Upper lobe of left lung (tissue), 6 donors: ENCODE data around the gene DRC7. TPM values are rescaled to one million over a fixed set of nuclear protein-coding genes. Genes with fewer than 3 reads are reported as not detected.

Source experiments
- ATAC-seq, 2 donors: fragments of 200-7000 bp; cut with Tn5 transposase; one replicate each; pipeline ENCODE4 v1.9.1; 2022; ENCODE audit warnings: mild to moderate bottlenecking in 2 of 2, moderate library complexity in 2 of 2; ENCODE audit not compliant: low FRiP score in 2 of 2
- DNase-seq, 2 donors: peaks; one replicate each; pipeline ENCODE4 v3.0.0-alpha.2; 2019 to 2020
- H3K27ac ChIP-seq, 4 donors: fragments of 200-600 bp; sonication (generic); one replicate each; pipeline ENCODE4 v1.5.1; 2016 to 2019
- H3K27me3 ChIP-seq, 4 donors: fragments of 200-600 bp; sonication (generic); one replicate each; pipeline ENCODE4 v1.5.1; 2017 to 2019
- H3K36me3 ChIP-seq, 4 donors: fragments of 200-600 bp; sonication (generic); one replicate each; pipeline ENCODE4 v1.5.1; 2016 to 2019
- H3K4me1 ChIP-seq, 4 donors: fragments of 200-600 bp; sonication (generic); one replicate each; pipeline ENCODE4 v1.5.1; 2018 to 2019
- H3K4me3 ChIP-seq, 4 donors: fragments of 200-600 bp; sonication (generic); one replicate each; pipeline ENCODE4 v1.5.1; 2017 to 2019; ENCODE audit warnings: mild to moderate bottlenecking in 2 of 4, moderate library complexity in 1 of 4
- H3K9me3 ChIP-seq, 4 donors: fragments of 200-600 bp; sonication (generic); one replicate each; pipeline ENCODE4 v1.5.1; 2018 to 2019
- CTCF ChIP-seq, 6 experiments: fragments of 450-650 bp in 4 of 6; fragments of 200-600 bp in 2 of 6; sonication (generic) in 2 of 6; IDR thresholded peaks; one replicate each; pipeline ENCODE4 v1.5.1; 2016 to 2019; ENCODE audit warnings: antibody characterized with exemption in 6 of 6
- EP300 ChIP-seq, 4 donors: sonication (generic); formaldehyde crosslinking; IDR thresholded peaks; one replicate each; pipeline ENCODE4 v1.5.1; 2017; ENCODE audit warnings: antibody characterized with exemption in 4 of 4, control low read depth in 2 of 4
- POLR2A ChIP-seq, 4 donors: fragments of 450-650 bp; IDR thresholded peaks; one replicate each; pipeline ENCODE4 v1.5.1; 2016 to 2017; ENCODE audit warnings: antibody characterized with exemption in 4 of 4, mild to moderate bottlenecking in 2 of 4
- POLR2AphosphoS5 ChIP-seq, 2 donors: sonication (generic); formaldehyde crosslinking; IDR thresholded peaks; one replicate each; pipeline ENCODE4 v1.5.1; 2017; ENCODE audit warnings: antibody characterized with exemption in 2 of 2
- WGBS, 2 donors: methylation state at CpG; one replicate each; pipeline ENCODE4 v1.1.5; 2017 to 2018; 5-methylcytosine and 5-hydroxymethylcytosine counted together
- total RNA-seq, 6 donors: library from RNA; depleted of rRNA in 4 of 6; stranded (reverse); fragments of >200 nt in 4 of 6; gene quantifications; one replicate each; pipeline versions ENCODE4 v1.1.0 to v1.2.1, GENCODE V29; 2016 to 2021
- donor health status: DM: no; HTN: no; CAD: no; lungs with moderate emphysema.
- donor health status: DM: no; HTN: yes; CAD: no; lungs with severe emphysema.

The DRC7 gene
- total RNA-seq, 6 donors from 2014 or later, result 1.2 to 15.9 (median 7.8) TPM

- Histone ChIP-seq H3K4me3 (no peak overlapping the region), H3K36me3 (peaks cover 0 to 28% (median 6%) of the 10 kb centered on the region in 4 donors), H3K27ac (no peak overlapping the region), H3K4me1 (peaks cover 13 to 16% (median 14%) of the 10 kb centered on the region in 4 donors), H3K9me3 (no peaks in the 10 kb centered on the region), H3K27me3 (no peaks in the 10 kb centered on the region)
- DNase-seq (peak in 1 of 2 donors; percentile 61), ATAC-seq (no peak)
- WGBS, 2 donors, result 93 to 95% methylated on average over 17 to 24 of the region's 24 CpGs
- no peak for TF ChIP-seq EP300 (IDR thresholded peaks at IDR 0.05)
- TF ChIP-seq CTCF (IDR thresholded peaks at IDR 0.05), result no peak
- TF ChIP-seq POLR2AphosphoS5 (IDR thresholded peaks at IDR 0.05), result no peak
- no peak for TF ChIP-seq POLR2A (IDR thresholded peaks at IDR 0.05)
These were observed 45.9 kb downstream of the DRC7 start for GRCh38 chr16:57740423-57741071.

GRCh38 chr16:57741660-57742191, 47.1 kb downstream of the DRC7 start:
- peak in 1 of 2 donors; percentile 71 for DNase-seq
- peaks cover 0 to 28% (median 8%) of the 10 kb centered on the region in 4 donors for H3K36me3 ChIP-seq
- H3K4me1 ChIP-seq, result peaks cover 4 to 6% (median 5%) of the 10 kb centered on the region in 4 donors
- 93 to 96% methylated on average over 10 to 16 of the region's 16 CpGs for WGBS, 2 donors
- no peak for ATAC-seq
- no peaks in the 10 kb centered on the region for H3K9me3 ChIP-seq
- TF ChIP-seq POLR2A (IDR thresholded peaks at IDR 0.05), result no peak
- no peak for TF ChIP-seq EP300 (IDR thresholded peaks at IDR 0.05)
- TF ChIP-seq POLR2AphosphoS5 (IDR thresholded peaks at IDR 0.05), result no peak
- no peak for TF ChIP-seq CTCF (IDR thresholded peaks at IDR 0.05)
- H3K4me3 ChIP-seq, result no peak overlapping the region
- H3K27me3 ChIP-seq, result no peaks in the 10 kb centered on the region
- no peak overlapping the region for H3K27ac ChIP-seq

GRCh38 chr16:57742543-57742942, 47.9 kb downstream of the DRC7 start:
- no peak for ATAC-seq
- no peak overlapping the region for H3K27ac ChIP-seq

GRCh38 chr16:57743458-57743857, 48.9 kb downstream of the DRC7 start:
- Histone ChIP-seq H3K36me3 (peaks cover 0 to 36% (median 11%) of the 10 kb centered on the region in 4 donors), H3K4me1 (no peaks in the 10 kb centered on the region), H3K27ac (no peak overlapping the region), H3K4me3 (no peak overlapping the region), H3K9me3 (no peaks in the 10 kb centered on the region), H3K27me3 (no peaks in the 10 kb centered on the region)
- TF ChIP-seq POLR2AphosphoS5 (IDR thresholded peaks at IDR 0.05), result no peak
- no peak for TF ChIP-seq EP300 (IDR thresholded peaks at IDR 0.05)
- TF ChIP-seq POLR2A (IDR thresholded peaks at IDR 0.05), result no peak
- no peak for TF ChIP-seq CTCF (IDR thresholded peaks at IDR 0.05)
- ATAC-seq (no peak), DNase-seq (peak in 1 of 2 donors; percentile 68)
- WGBS, 2 donors, result 92% methylated on average over 7 to 10 of the region's 10 CpGs

More at GRCh38 chr16:57742543-57742942, 47.9 kb downstream of the DRC7 start:
- Histone ChIP-seq H3K4me1 (no peaks in the 10 kb centered on the region), H3K9me3 (no peaks in the 10 kb centered on the region), H3K36me3 (peaks cover 0 to 32% (median 10%) of the 10 kb centered on the region in 4 donors), H3K27me3 (no peaks in the 10 kb centered on the region), H3K4me3 (no peak overlapping the region)
- TF ChIP-seq EP300 (IDR thresholded peaks at IDR 0.05) (no peak), POLR2A (IDR thresholded peaks at IDR 0.05) (no peak), POLR2AphosphoS5 (IDR thresholded peaks at IDR 0.05) (no peak), CTCF (IDR thresholded peaks at IDR 0.05) (no peak)
- no peak for DNase-seq
- 83 to 91% methylated on average over 4 of the region's 4 CpGs for WGBS, 2 donors
